HUES48 (cell line): Measurements from ENCODE around the gene SEC11C.

Source experiments
- H3K27ac ChIP-seq: one replicate; pipeline ENCODE4 v1.7.0; 2013; ENCODE audit warnings: low read depth, low read length, inconsistent platforms
- H3K27me3 ChIP-seq: 2 replicates; pipeline ENCODE4 v1.6.1; 2013; ENCODE audit warnings: mild to moderate bottlenecking, low read length; ENCODE audit not compliant: control insufficient read depth, insufficient read depth
- H3K36me3 ChIP-seq: 2 replicates; pipeline ENCODE4 v1.6.1; 2013; ENCODE audit warnings: low read length; ENCODE audit not compliant: control insufficient read depth, insufficient read depth
- H3K4me1 ChIP-seq: 2 replicates; pipeline ENCODE4 v1.6.1; 2013; ENCODE audit warnings: mild to moderate bottlenecking, low read length; ENCODE audit not compliant: control insufficient read depth, insufficient read depth
- H3K4me3 ChIP-seq: 2 replicates; pipeline ENCODE4 v1.5.1; 2013; ENCODE audit warnings: mild to moderate bottlenecking, low read depth, low read length
- H3K9ac ChIP-seq: 2 replicates; pipeline ENCODE4 v1.6.1; 2013; ENCODE audit warnings: mild to moderate bottlenecking, low read depth, low read length, moderate library complexity
- H3K9me3 ChIP-seq: 2 replicates; pipeline ENCODE4 v1.6.1; 2013; ENCODE audit warnings: low read length; ENCODE audit not compliant: control insufficient read depth, insufficient read depth

Gene SEC11C

DNA sequence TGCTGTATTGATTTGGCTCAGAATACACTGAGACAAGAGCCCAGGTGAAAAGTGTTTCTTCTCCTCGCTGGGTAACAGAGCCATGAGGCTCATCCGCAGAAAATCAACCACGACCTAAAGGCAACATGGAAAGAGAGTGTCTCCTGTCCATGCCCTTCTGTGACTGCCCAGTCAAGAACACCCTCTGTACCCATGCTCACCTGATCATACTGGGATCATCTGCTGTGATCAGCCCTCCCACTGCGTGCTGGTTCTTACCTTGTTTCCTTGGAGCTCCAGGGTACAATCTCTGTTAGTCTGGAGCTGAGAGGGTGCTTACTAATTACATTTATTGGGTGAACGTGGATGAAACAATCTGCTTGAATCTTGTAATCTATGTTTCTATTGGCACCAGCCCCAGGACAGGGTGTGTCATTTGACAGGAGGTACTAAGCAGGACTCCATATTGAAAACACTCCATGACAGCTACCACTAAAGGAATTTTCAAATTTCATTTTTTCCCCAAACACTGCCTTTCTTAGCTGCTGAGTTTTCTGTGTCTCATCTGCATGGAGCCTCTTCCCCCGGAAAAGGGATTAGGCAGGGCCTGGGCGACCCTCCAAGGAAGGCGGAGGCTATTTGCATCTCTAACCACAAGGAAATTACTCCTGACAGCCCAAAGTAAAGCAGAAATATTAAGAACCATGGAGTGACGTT is 40.6 kb downstream of the SEC11C start:
- Histone ChIP-seq H3K36me3 (no peaks in the 10 kb centered on the region), H3K4me1 (no peaks in the 10 kb centered on the region), H3K27me3 (no peaks in the 10 kb centered on the region), H3K9ac (no peak overlapping the region), H3K4me3 (no peak overlapping the region), H3K9me3 (no peaks in the 10 kb centered on the region), H3K27ac (no peak overlapping the region)

DNA sequence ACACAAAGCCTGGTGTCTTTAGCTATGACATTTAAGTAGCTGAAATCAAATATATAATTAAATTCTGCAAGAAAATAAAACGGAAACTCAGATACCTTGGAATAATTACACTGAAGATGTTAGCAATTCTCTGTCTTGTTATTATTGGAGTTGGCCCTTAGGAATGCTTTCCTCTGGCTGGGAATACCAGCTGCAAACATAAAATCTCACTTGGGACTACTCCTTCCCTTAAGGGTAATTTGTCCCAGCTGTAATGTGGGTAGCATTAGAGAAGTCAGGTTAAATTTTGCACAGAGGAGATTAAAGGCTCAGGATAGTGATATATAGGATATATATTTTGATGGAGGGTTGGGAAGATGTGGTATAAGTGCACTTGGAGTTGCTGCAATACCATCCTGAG is 43.0 kb downstream of the SEC11C start:
- Histone ChIP-seq H3K27me3 (no peaks in the 10 kb centered on the region), H3K4me3 (no peak overlapping the region), H3K4me1 (no peaks in the 10 kb centered on the region), H3K27ac (no peak overlapping the region), H3K9ac (no peak overlapping the region), H3K36me3 (no peaks in the 10 kb centered on the region), H3K9me3 (no peaks in the 10 kb centered on the region)

DNA sequence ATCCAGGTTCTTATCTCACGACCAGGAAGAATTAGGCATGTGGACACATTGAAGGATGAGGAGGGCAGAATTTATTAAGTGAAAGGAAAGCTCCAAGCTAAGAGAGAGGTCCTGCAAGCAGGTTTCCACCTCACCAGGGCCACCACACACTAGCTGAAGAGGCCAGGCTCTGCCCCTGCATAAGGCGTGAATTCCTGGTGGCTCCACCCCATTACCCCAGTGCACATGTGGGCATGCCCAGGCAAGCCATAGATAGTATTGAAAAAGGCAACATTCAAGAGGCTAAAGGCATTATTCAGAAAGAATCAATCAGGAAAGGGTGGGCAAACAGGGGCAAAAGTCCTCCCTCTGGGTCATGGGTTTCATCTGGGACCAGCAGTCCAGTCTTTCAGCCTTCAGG is 49.3 kb downstream of the SEC11C start:
- Histone ChIP-seq H3K4me3 (no peak overlapping the region), H3K36me3 (no peaks in the 10 kb centered on the region), H3K9me3 (no peaks in the 10 kb centered on the region), H3K9ac (no peak overlapping the region), H3K4me1 (no peaks in the 10 kb centered on the region), H3K27ac (no peak overlapping the region), H3K27me3 (no peaks in the 10 kb centered on the region)

DNA sequence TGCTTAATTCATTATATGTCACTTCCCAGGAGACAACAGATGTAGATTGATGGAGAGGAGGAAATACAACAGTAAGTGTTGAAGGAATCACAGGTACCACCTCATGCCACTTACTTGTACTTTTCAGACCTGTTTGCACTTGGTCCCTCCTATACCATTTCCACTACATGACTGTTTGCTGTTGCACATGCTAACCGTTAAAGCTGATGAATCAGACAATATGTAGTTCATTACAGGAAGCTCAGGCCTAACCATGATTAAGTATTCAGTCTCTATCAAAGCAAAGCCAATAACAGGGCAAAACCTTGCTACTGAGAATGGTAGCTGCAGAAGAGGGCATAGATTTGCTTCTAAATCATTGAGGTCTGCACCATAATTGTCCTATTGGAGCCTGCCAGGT is 50.1 kb downstream of the SEC11C start:
- no peaks in the 10 kb centered on the region for H3K27me3 ChIP-seq
- H3K9ac ChIP-seq, result no peak overlapping the region
- H3K27ac ChIP-seq, result no peak overlapping the region
- H3K36me3 ChIP-seq, result no peaks in the 10 kb centered on the region
- H3K9me3 ChIP-seq, result no peaks in the 10 kb centered on the region
- H3K4me3 ChIP-seq, result no peak overlapping the region
- no peaks in the 10 kb centered on the region for H3K4me1 ChIP-seq

DNA sequence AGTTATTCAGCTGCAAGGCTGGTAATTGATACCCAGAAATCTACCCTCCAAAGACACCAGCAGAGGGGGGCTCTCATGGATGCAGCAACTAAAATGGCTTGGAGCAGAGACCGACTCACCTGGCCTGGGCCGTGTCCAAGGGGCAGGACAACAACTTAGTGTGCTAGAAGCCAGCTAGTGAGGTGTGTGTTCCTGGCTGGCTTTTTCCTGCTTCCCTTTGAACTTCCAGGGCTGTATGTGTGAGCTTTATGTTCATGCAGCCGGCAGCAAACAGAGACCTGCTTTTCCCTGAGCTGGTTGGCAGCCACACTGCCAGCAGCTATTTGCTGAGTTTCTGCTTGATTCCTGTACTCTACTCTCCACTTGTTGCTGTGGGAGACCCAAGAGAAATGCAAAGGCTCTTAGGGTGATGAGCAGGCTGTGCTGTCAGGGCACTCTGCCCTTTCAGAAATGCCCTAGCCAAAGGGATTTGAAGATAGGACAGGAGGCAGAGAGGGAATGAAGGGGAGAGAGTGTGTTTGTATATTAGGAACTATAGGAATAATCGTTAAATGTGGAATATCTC is 56.6 kb downstream of the SEC11C start:
- no peaks in the 10 kb centered on the region for H3K36me3 ChIP-seq
- no peak overlapping the region for H3K27ac ChIP-seq
- H3K9ac ChIP-seq, result no peak overlapping the region
- 0 out of 2 replicates have a peak, but pooled peaks cover 4% of the 10 kb centered on the region for H3K4me1 ChIP-seq
- no peaks in the 10 kb centered on the region for H3K9me3 ChIP-seq
- no peaks in the 10 kb centered on the region for H3K27me3 ChIP-seq
- no peak overlapping the region for H3K4me3 ChIP-seq

DNA sequence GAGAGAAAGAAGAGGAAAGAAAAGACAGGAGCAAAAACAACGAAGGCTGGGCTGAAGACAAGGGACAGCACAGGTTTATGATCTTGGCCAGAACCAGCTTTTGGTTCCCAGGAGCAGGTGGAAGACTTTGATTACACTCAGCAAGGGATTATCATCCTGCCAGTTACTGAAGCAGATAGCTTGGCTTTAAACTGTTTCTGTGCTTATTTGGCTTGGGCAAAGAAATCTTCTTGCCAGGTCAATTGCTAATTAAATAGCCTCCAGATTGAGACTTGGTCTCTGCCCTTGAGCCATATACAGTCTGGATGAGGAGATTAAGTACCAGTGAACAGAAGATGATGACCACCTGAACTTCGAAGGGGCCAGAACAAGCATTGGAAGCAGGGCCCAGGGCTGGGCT is 58.0 kb downstream of the SEC11C start:
- H3K27me3 ChIP-seq, result no peaks in the 10 kb centered on the region
- H3K9ac ChIP-seq, result no peak overlapping the region
- no peak overlapping the region for H3K27ac ChIP-seq
- no peaks in the 10 kb centered on the region for H3K36me3 ChIP-seq
- 0 out of 2 replicates have a peak, but pooled peaks cover 4% of the 10 kb centered on the region for H3K4me1 ChIP-seq
- H3K9me3 ChIP-seq, result no peaks in the 10 kb centered on the region
- no peak overlapping the region for H3K4me3 ChIP-seq

DNA sequence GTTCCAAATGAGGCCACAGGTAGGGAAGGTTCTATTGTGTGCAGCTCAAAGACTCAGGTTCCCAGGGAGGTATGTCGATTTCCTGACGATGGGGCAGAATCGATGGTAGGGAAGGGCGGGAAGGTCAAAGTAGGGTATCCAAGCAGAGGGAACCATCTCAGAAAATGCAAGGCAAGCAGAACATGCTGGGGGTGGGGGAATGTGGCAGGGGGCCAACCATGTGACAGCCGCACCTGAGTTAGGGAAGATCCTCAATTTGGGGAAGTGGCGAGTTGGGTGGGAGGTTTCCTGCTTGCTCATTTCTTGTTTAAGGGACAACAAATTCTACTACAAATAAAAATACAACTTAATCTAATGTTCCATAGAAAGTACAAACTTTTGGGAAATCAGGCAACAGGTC is 58.5 kb downstream of the SEC11C start:
- Histone ChIP-seq H3K4me3 (no peak overlapping the region), H3K27ac (no peak overlapping the region), H3K9ac (no peak overlapping the region), H3K27me3 (no peaks in the 10 kb centered on the region), H3K9me3 (no peaks in the 10 kb centered on the region), H3K36me3 (no peaks in the 10 kb centered on the region), H3K4me1 (0 out of 2 replicates have a peak, but pooled peaks cover 4% of the 10 kb centered on the region)

DNA sequence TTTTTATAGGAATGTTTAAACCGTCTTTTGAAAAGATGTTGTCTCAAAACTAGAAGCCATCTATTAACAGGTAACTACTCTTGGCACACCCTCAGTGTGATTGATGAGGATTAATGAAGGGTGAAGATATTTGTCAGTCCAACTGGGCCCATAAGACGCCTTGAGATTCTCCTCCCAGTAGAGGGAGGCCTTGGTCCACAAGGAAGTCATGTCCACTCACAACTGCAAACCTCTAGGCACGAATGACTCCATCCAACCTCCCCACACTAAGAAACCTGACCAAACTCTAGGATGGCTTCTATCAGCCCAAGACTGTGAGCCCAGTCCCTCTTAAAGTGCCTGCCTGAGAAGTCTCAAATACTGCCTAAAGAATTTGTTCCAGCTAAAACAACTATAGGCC is 61.1 kb downstream of the SEC11C start:
- Histone ChIP-seq H3K4me3 (no peak overlapping the region), H3K27me3 (no peaks in the 10 kb centered on the region)

DNA sequence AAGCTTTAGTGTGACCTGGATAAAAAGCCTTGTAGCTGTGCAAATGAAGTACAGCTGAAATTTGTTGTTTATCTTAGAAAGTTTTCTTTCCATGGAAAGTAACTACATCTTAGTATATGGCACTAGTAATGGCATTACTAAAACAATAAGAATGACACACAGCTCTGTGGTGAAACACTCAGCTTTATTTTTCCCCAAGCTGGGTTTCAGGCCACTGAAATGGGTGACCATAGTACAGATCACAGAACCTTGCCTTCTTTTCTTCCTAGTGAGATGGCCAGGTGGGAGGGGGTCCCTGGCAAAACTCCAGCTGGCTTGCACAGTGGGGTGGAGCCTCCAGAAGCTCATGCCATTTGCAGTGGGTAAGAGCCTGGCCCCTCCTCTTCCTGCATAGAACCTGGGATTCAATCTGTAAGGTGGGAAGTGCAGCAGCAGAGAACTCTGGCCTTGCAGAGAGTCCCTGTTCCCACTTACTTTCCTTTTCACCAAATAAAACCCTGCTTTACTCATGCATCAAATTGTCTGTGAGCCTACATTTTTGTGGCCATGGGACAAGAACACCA is 62.7 kb downstream of the SEC11C start:
- Histone ChIP-seq H3K4me3 (no peak overlapping the region), H3K27me3 (no peaks in the 10 kb centered on the region), H3K9me3 (no peaks in the 10 kb centered on the region), H3K36me3 (no peaks in the 10 kb centered on the region), H3K9ac (no peak overlapping the region), H3K4me1 (0 out of 2 replicates have a peak, but pooled peaks cover 2% of the 10 kb centered on the region), H3K27ac (no peak overlapping the region)

More for the DNA sequence above, 61.1 kb downstream of the SEC11C start:
- 0 out of 2 replicates have a peak, but pooled peaks cover 4% of the 10 kb centered on the region for H3K4me1 ChIP-seq
- H3K27ac ChIP-seq, result no peak overlapping the region
- no peaks in the 10 kb centered on the region for H3K36me3 ChIP-seq
- no peak overlapping the region for H3K9ac ChIP-seq
- H3K9me3 ChIP-seq, result no peaks in the 10 kb centered on the region

DNA sequence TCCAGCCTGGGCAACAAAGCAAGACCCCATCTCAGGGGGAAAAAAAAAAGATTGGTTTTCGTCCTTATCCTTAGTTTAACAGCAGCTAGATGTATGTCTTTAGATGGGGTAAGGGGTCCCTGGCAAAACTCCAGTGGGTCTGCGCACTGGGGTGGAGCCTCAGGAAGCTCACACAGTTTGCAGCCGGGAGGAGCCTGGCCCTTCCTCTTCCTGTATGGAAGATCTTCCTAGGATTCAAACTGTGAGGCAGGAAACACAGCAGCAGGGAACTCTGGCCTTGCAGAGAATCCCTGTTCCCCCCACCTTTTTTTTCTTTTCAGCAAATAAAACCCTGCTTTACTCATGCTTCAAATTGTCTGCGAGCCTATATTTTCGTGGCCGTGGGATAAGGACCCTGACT is 67.8 kb downstream of the SEC11C start:
- Histone ChIP-seq H3K9ac (no peak overlapping the region), H3K36me3 (no peaks in the 10 kb centered on the region), H3K27ac (no peak overlapping the region), H3K27me3 (no peaks in the 10 kb centered on the region), H3K4me1 (no peaks in the 10 kb centered on the region), H3K9me3 (no peaks in the 10 kb centered on the region), H3K4me3 (no peak overlapping the region)
